Naive thymus-derived CD4-positive, alpha-beta T cell (primary cell): ENCODE data around the gene SH3GL3. TPM values are rescaled to one million over a fixed set of nuclear protein-coding genes. Genes with fewer than 3 reads are reported as not detected.

Experiments used
- ATAC-seq: fragments of 150-1000 bp; cut with Tn5 transposase; 2 replicates; pipeline ENCODE4 v1.10.0; 2021; ENCODE audit warnings: mild to moderate bottlenecking, moderate library complexity
- CTCF ChIA-PET: fragments of 350-600 bp; sonication (Branson Sonifier 250); formaldehyde crosslinking; loops from one replicate; lab custom pipeline; 2021; ENCODE audit warnings: antibody characterized with exemption; lab: Charles Lee
- POLR2A ChIA-PET: fragments of 350-600 bp; sonication (Branson Sonifier 250); formaldehyde crosslinking; loops from one replicate; lab custom pipeline; 2021; ENCODE audit warnings: antibody characterized with exemption, inconsistent platforms; lab: Charles Lee
- DNase-seq, 9 donors: peaks; one replicate each; pipeline versions ENCODE4 v3.0.0 to v3.0.0-alpha.2; 2020 to 2022; ENCODE audit warnings: mixed read lengths in 1 of 9
- H3K27ac ChIP-seq: one replicate; pipeline ENCODE4 v1.7.0; 2013; ENCODE audit warnings: mild to moderate bottlenecking, low read depth, low read length, moderate library complexity
- H3K27me3 ChIP-seq, 2 donors: one replicate each; pipeline ENCODE4 v1.7.0; 2013; ENCODE audit warnings: low read length in 2 of 2, mild to moderate bottlenecking in 2 of 2, moderate library complexity in 2 of 2; ENCODE audit not compliant: control insufficient read depth in 2 of 2, insufficient read depth in 2 of 2
- H3K36me3 ChIP-seq, 3 experiments: 1 replicate in 2 of 3; 2 replicates in 1 of 3; pipeline ENCODE4 v1.7.0; 2013; ENCODE audit warnings: low read length in 3 of 3, mild to moderate bottlenecking in 3 of 3, moderate library complexity in 1 of 3; ENCODE audit not compliant: insufficient read depth in 3 of 3, control insufficient read depth in 2 of 3
- H3K4me1 ChIP-seq, 2 donors: one replicate each; pipeline ENCODE4 v1.7.0; 2013; ENCODE audit warnings: low read length in 2 of 2, mild to moderate bottlenecking in 2 of 2, moderate library complexity in 1 of 2; ENCODE audit not compliant: control insufficient read depth in 2 of 2, insufficient read depth in 2 of 2
- H3K4me3 ChIP-seq: 2 replicates; pipeline ENCODE4 v1.7.0; 2013; ENCODE audit warnings: mild to moderate bottlenecking, low read length
- H3K9me3 ChIP-seq, 3 experiments: 1 replicate in 2 of 3; 2 replicates in 1 of 3; pipeline ENCODE4 v1.7.0; 2013; ENCODE audit warnings: low read length in 3 of 3; ENCODE audit not compliant: control insufficient read depth in 2 of 3
- H3K27ac Mint-ChIP-seq, 9 donors: one replicate each; pipeline ENCODE4 v1.8.0; 2020 to 2022; ENCODE audit warnings: mixed read lengths in 9 of 9, mild to moderate bottlenecking in 8 of 9, moderate library complexity in 5 of 9, inconsistent platforms in 2 of 9
- H3K27me3 Mint-ChIP-seq, 5 donors: one replicate each; pipeline ENCODE4 v1.8.0; 2021 to 2022; ENCODE audit warnings: mixed read lengths in 5 of 5, mild to moderate bottlenecking in 1 of 5
- H3K36me3 Mint-ChIP-seq, 5 donors: one replicate each; pipeline ENCODE4 v1.8.0; 2020 to 2022; ENCODE audit warnings: mixed read lengths in 5 of 5, mild to moderate bottlenecking in 3 of 5, inconsistent platforms in 1 of 5
- H3K4me1 Mint-ChIP-seq, 7 donors: one replicate each; pipeline ENCODE4 v1.8.0; 2020 to 2022; ENCODE audit warnings: mixed read lengths in 7 of 7, mild to moderate bottlenecking in 3 of 7, inconsistent platforms in 1 of 7
- H3K4me3 Mint-ChIP-seq, 10 donors: one replicate each; pipeline ENCODE4 v1.8.0; 2020 to 2022; ENCODE audit warnings: mild to moderate bottlenecking in 10 of 10, mixed read lengths in 10 of 10, moderate library complexity in 6 of 10, inconsistent platforms in 2 of 10
- H3K9me3 Mint-ChIP-seq, 11 donors: one replicate each; pipeline ENCODE4 v1.8.0; 2020 to 2022; ENCODE audit warnings: mixed read lengths in 11 of 11, mild to moderate bottlenecking in 4 of 11, inconsistent platforms in 1 of 11, moderate library complexity in 1 of 11
- intact Hi-C, 2 donors: fragments of 100-400 bp; cut with micrococcal nuclease; formaldehyde crosslinking; loops; one replicate each; pipeline ENCODE4 v1.15.1; 2023
- polyA plus RNA-seq, 2 donors: library from polyadenylated mRNA; unstranded; fragments of 300-500 nt; fragmentation: Illumina TruSeq; gene quantifications; one replicate each; pipeline ENCODE4 v1.2.3, GENCODE V29; 2021
- total RNA-seq, 6 experiments: library from RNA in 5 of 6; stranded (reverse) in 5 of 6; gene quantifications; 1 replicate in 5 of 6; 2 replicates in 1 of 6; pipeline ENCODE4 v1.2.3 and lab custom pipeline; 2021 to 2026

Gene SH3GL3
- total and polyA plus RNA-seq, 7 experiments from 2014 or later, result not detected

DNA sequence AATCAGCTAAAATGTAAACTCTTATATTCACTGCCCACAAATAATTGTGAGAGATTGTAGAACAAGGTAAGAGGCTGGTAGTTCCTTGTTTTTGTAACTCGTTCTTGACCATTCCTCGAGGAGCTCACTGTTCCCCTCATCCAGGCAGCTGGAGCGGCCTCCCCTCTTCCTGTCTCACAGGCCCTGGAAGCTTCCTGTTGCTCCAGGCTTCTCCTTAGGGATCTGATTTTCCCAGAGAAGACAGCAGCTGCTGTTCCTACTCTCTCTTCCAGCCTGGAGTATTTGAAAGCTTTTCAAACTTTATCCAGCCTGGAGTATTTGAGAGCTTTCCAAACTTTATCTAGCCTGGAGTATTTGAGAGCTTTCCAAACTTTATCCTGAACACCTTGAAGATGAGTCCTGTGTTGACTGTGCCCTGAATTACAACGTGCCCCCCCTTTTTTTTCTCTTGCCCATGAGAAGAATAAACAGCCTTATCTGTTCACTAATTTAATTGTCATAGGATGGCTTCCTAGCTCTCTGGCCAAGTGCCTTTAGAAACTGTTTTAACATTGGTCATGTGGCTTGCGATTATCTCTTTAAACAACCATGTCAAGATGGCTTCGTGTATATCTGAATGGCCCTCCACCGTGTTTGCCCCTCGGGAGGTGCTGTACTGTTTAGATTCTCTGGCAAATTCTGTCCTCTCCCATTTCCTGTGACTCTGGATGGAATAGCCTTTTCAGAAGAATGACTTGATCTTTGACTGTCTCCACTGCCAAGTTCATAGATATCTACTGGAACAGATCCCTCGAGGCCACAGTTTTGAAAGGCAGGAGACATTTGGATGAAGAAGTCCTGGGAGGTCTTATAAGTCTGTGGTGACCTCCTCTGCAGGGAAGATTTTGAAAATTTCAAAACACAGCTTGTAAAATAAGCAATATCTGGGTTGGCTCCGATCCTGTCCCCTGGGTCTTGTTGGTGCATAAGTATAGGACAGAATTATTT, 211.6 kb downstream of the SH3GL3 start:
- no peaks in the 10 kb centered on the region for H3K4me1 ChIP-seq
- no peak overlapping the region for H3K27ac ChIP-seq
- no peak overlapping the region for H3K27ac Mint-ChIP-seq
- no peak overlapping the region for H3K4me3 Mint-ChIP-seq
- peaks cover 17 to 30% (median 20%) of the 10 kb centered on the region in 5 donors for H3K27me3 Mint-ChIP-seq
- H3K36me3 ChIP-seq, result no peaks in the 10 kb centered on the region
- no peaks in the 10 kb centered on the region for H3K4me1 Mint-ChIP-seq
- POLR2A ChIA-PET, result no interaction called here
- no peak for ATAC-seq
- CTCF ChIA-PET, result no interaction called here
- H3K27me3 ChIP-seq, result no peaks in the 10 kb centered on the region
- peaks cover 0 to 3% (median 0%) of the 10 kb centered on the region in 3 experiments for H3K9me3 ChIP-seq
- no peak overlapping the region for H3K4me3 ChIP-seq
- no peak for DNase-seq
- intact Hi-C loops, result no loop called here
- peaks cover 0 to 19% (median 2%) of the 10 kb centered on the region in 11 donors for H3K9me3 Mint-ChIP-seq
- peaks cover 0 to 3% (median 0%) of the 10 kb centered on the region in 5 donors for H3K36me3 Mint-ChIP-seq

DNA sequence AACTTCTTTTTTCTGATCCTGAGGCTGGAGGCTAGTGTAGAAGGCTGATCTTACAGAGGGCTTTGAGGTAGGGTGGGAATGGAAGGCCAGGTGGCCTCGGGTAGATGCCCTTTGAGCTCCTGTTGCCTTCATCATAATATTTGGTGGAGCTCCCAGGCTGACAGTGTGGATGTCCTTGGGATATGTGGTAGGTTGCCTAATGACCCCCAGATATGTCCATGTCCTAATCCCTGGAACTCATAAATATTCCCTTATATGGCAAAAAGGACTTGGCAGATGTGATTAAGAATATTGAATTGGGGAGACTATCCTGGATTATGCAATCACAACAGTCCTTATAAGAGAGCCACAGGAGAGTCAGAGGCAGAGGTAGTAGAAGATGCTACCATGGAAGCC, 212.3 kb downstream of the SH3GL3 start:
- intact Hi-C loops, result no loop called here
- H3K36me3 Mint-ChIP-seq, result peaks cover 0 to 3% (median 0%) of the 10 kb centered on the region in 5 donors
- DNase-seq (no peak), ATAC-seq (no peak)
- H3K27ac Mint-ChIP-seq, result no peak overlapping the region
- H3K27me3 Mint-ChIP-seq, result peaks cover 16 to 32% (median 22%) of the 10 kb centered on the region in 5 donors
- Histone ChIP-seq H3K36me3 (no peaks in the 10 kb centered on the region), H3K4me3 (no peak overlapping the region), H3K27me3 (no peaks in the 10 kb centered on the region), H3K9me3 (peaks cover 0 to 3% (median 0%) of the 10 kb centered on the region in 3 experiments), H3K4me1 (no peaks in the 10 kb centered on the region), H3K27ac (no peak overlapping the region)
- H3K9me3 Mint-ChIP-seq, result peaks cover 0 to 19% (median 3%) of the 10 kb centered on the region in 11 donors
- ChIA-PET POLR2A (no interaction called here), CTCF (no interaction called here)
- H3K4me3 Mint-ChIP-seq, result no peak overlapping the region
- H3K4me1 Mint-ChIP-seq, result no peaks in the 10 kb centered on the region

DNA sequence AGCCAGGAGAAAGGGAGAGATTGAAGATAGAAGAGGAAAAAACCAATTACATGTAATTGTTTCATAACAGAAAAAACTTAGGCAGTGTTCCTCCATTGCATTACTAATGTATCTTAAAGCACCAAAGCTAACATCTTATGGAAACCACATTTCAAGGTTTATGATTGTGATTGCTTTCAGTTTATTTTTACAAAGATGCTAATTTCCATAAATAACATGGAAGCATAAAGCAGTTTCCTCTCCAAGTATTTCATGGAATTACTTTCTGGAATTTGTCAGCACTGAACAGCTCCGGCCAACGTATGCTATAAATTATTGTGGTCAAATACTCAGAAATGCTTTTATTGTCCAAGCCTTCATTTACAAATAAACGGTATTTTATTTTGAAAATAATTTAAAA, 218.3 kb downstream of the SH3GL3 start:
- H3K27me3 ChIP-seq, result no peaks in the 10 kb centered on the region
- POLR2A ChIA-PET, result no interaction called here
- no peaks in the 10 kb centered on the region for H3K4me1 Mint-ChIP-seq
- CTCF ChIA-PET, result no interaction called here
- peaks cover 0 to 3% (median 0%) of the 10 kb centered on the region in 3 experiments for H3K9me3 ChIP-seq
- H3K4me1 ChIP-seq, result no peaks in the 10 kb centered on the region
- H3K27me3 Mint-ChIP-seq, result peaks cover 0 to 11% (median 3%) of the 10 kb centered on the region in 5 donors
- no peak overlapping the region for H3K27ac Mint-ChIP-seq
- no peak for ATAC-seq
- no peak for DNase-seq
- H3K9me3 Mint-ChIP-seq, result peaks cover 0 to 9% (median 4%) of the 10 kb centered on the region in 11 donors
- H3K36me3 Mint-ChIP-seq, result no peaks in the 10 kb centered on the region
- H3K4me3 ChIP-seq, result no peak overlapping the region
- H3K27ac ChIP-seq, result no peak overlapping the region
- no peaks in the 10 kb centered on the region for H3K36me3 ChIP-seq
- intact Hi-C loops, result no loop called here
- no peak overlapping the region for H3K4me3 Mint-ChIP-seq

Other genes starting within 250 kb of the SH3GL3 start
- 10 to 100 TPM in 2 of 5 experiments, 1 to 10 TPM in 3; 2.1 to 50.1 (median 3.6) TPM for gene HDGFL3, start 239.5 kb upstream of the SH3GL3 start, total RNA-seq
- 1 to 10 TPM; 3.4 to 9.4 TPM for gene HDGFL3, start 239.5 kb upstream of the SH3GL3 start, polyA plus RNA-seq
- gene BNC1, start 162.7 kb upstream of the SH3GL3 start, total RNA-seq, result not detected
- gene BNC1, start 162.7 kb upstream of the SH3GL3 start, polyA plus RNA-seq, result not detected
- gene ADAMTSL3, start 206.8 kb downstream of the SH3GL3 start, total RNA-seq, result not detected
- gene ADAMTSL3, start 206.8 kb downstream of the SH3GL3 start, polyA plus RNA-seq, result not detected